Measurements from ENCODE around the gene PRKCB.

The PRKCB gene

GRCh38 chr16:23976091-23976490 is 140.3 kb downstream of the PRKCB start:
- Histone ChIP-seq H3K36me3 (ENCODE audit: low read length) (no peaks in the 10 kb centered on the region), H2AFZ (ENCODE audit: low read depth, low read length, severe bottlenecking) (no peak overlapping the region), H3K9me2 (replicated peaks; ENCODE audit: insufficient read depth, low read length) (no peaks in the 10 kb centered on the region), H3F3A (ENCODE audit: insufficient read depth) (no peaks in the 10 kb centered on the region), H4K20me1 (ENCODE audit: low read depth, low read length) (no peaks in the 10 kb centered on the region), H3K9ac (ENCODE audit: low read length) (no peak overlapping the region), H3K27ac (ENCODE audit: low read depth, low read length) (no peak overlapping the region), H3K9me3 (ENCODE audit: insufficient read depth, low read length) (no peaks in the 10 kb centered on the region), H3K4me2 (ENCODE audit: low read depth, low read length, poor library complexity, severe bottlenecking) (no peak overlapping the region), H3K79me2 (ENCODE audit: insufficient read depth, low read length) (no peaks in the 10 kb centered on the region), H3K4me3 (ENCODE audit: insufficient read depth, low read length, poor library complexity, severe bottlenecking) (no peak overlapping the region), H3K27me3 (ENCODE audit: low read length) (no peaks in the 10 kb centered on the region)
- TF ChIP-seq CTCF (IDR thresholded peaks at IDR 0.05; ENCODE audit: insufficient read depth, low read length, poor library complexity, severe bottlenecking) (no peak), EZH2phosphoT487 (conservative IDR thresholded peaks at IDR 0.05; ENCODE audit: low read length) (no peak)

GRCh38 chr16:23976524-23976923 is 140.7 kb downstream of the PRKCB start:
- Histone ChIP-seq H3K9me3 (ENCODE audit: insufficient read depth, low read length) (no peaks in the 10 kb centered on the region), H3K27ac (ENCODE audit: low read depth, low read length) (no peak overlapping the region), H3K4me3 (ENCODE audit: insufficient read depth, low read length, poor library complexity, severe bottlenecking) (no peak overlapping the region), H3K79me2 (ENCODE audit: insufficient read depth, low read length) (no peaks in the 10 kb centered on the region), H2AFZ (ENCODE audit: low read depth, low read length, severe bottlenecking) (no peak overlapping the region), H3K9me2 (replicated peaks; ENCODE audit: insufficient read depth, low read length) (no peaks in the 10 kb centered on the region), H4K20me1 (ENCODE audit: low read depth, low read length) (no peaks in the 10 kb centered on the region), H3K27me3 (ENCODE audit: low read length) (no peaks in the 10 kb centered on the region), H3K36me3 (ENCODE audit: low read length) (no peaks in the 10 kb centered on the region), H3K4me2 (ENCODE audit: low read depth, low read length, poor library complexity, severe bottlenecking) (no peak overlapping the region), H3K9ac (ENCODE audit: low read length) (no peak overlapping the region), H3F3A (ENCODE audit: insufficient read depth) (no peaks in the 10 kb centered on the region)
- TF ChIP-seq EZH2phosphoT487 (conservative IDR thresholded peaks at IDR 0.05; ENCODE audit: low read length) (no peak), CTCF (IDR thresholded peaks at IDR 0.05; ENCODE audit: insufficient read depth, low read length, poor library complexity, severe bottlenecking) (no peak)

GRCh38 chr16:23979441-23979840 is 143.7 kb downstream of the PRKCB start:
- Histone ChIP-seq H3K4me3 (ENCODE audit: insufficient read depth, low read length, poor library complexity, severe bottlenecking) (no peak overlapping the region), H3K9me2 (replicated peaks; ENCODE audit: insufficient read depth, low read length) (no peaks in the 10 kb centered on the region), H3K27ac (ENCODE audit: low read depth, low read length) (no peak overlapping the region), H3K27me3 (ENCODE audit: low read length) (no peaks in the 10 kb centered on the region), H3K4me2 (ENCODE audit: low read depth, low read length, poor library complexity, severe bottlenecking) (no peak overlapping the region), H4K20me1 (ENCODE audit: low read depth, low read length) (no peaks in the 10 kb centered on the region), H3K9ac (ENCODE audit: low read length) (no peak overlapping the region), H3K36me3 (ENCODE audit: low read length) (no peaks in the 10 kb centered on the region), H3K9me3 (ENCODE audit: insufficient read depth, low read length) (no peaks in the 10 kb centered on the region), H2AFZ (ENCODE audit: low read depth, low read length, severe bottlenecking) (no peak overlapping the region), H3F3A (ENCODE audit: insufficient read depth) (no peaks in the 10 kb centered on the region), H3K79me2 (ENCODE audit: insufficient read depth, low read length) (no peaks in the 10 kb centered on the region)
- TF ChIP-seq CTCF (IDR thresholded peaks at IDR 0.05; ENCODE audit: insufficient read depth, low read length, poor library complexity, severe bottlenecking) = no peak
- no peak for TF ChIP-seq EZH2phosphoT487 (conservative IDR thresholded peaks at IDR 0.05; ENCODE audit: low read length)

Data from SU-DHL-6 (cell line).